PC-3 (cell line): ENCODE data around the gene ARL11. TPM values are rescaled to one million over a fixed set of nuclear protein-coding genes. Genes with fewer than 3 reads are reported as not detected.
"Not testable (repeated sequence)": the region's sequence is repeated elsewhere in the genome, so short reads cannot be mapped to it uniquely, and the experiment has no call there.

Source experiments
- ATAC-seq: fragments of 200-7000 bp; cut with Tn5 transposase; 2 replicates; pipeline ENCODE4 v1.9.1; 2020; ENCODE audit warnings: mild to moderate bottlenecking, moderate library complexity
- BruUV-seq: library from RNA; stranded (reverse); fragments of 400-500 nt; replicated peaks from 2 replicates; lab custom pipeline; 2021; lab: Mats Ljungman, UMichigan
- CTCF ChIA-PET: fragments of 300-600 bp; sonication (Branson Sonifier 250); formaldehyde crosslinking; loops from one replicate; lab custom pipeline; 2022; ENCODE audit warnings: antibody characterized with exemption; lab: Charles Lee
- POLR2A ChIA-PET: fragments of 300-600 bp; sonication (Branson Sonifier 250); formaldehyde crosslinking; loops from one replicate; lab custom pipeline; 2022; ENCODE audit warnings: antibody characterized with exemption; ENCODE audit not compliant: unreplicated experiment; lab: Charles Lee
- DNase-seq: peaks from one replicate; pipeline ENCODE4 v3.0.0-alpha.2; 2015
- H2AFZ ChIP-seq: fragments of 300-600 bp; sonication (generic); 2 replicates; pipeline ENCODE4 v1.6.0; 2016; ENCODE audit warnings: antibody characterized with exemption, low read length
- H3F3A ChIP-seq: fragments of 300-600 bp; sonication (generic); one replicate; pipeline ENCODE4 v1.6.0; 2017; ENCODE audit warnings: antibody characterized with exemption, low read length, control low read depth, mild to moderate bottlenecking; ENCODE audit not compliant: unreplicated experiment
- H3K27ac ChIP-seq: fragments of 300-600 bp; sonication (generic); 2 replicates; pipeline ENCODE4 v1.5.1; 2016; ENCODE audit warnings: mild to moderate bottlenecking, low read length
- H3K27me3 ChIP-seq: fragments of 300-600 bp; sonication (generic); 2 replicates; pipeline ENCODE4 v1.6.1; 2016; ENCODE audit warnings: low read length, mixed read lengths
- H3K36me3 ChIP-seq: fragments of 300-600 bp; sonication (generic); 2 replicates; pipeline ENCODE4 v1.6.1; 2016; ENCODE audit warnings: low read depth, mixed run types, low read length, mixed read lengths
- H3K4me1 ChIP-seq: fragments of 300-600 bp; sonication (generic); 2 replicates; pipeline ENCODE4 v1.5.1; 2016; ENCODE audit warnings: low read length; ENCODE audit not compliant: insufficient read depth
- H3K4me2 ChIP-seq: fragments of 300-600 bp; sonication (generic); 2 replicates; pipeline ENCODE4 v1.6.0; 2016; ENCODE audit warnings: low read length
- H3K4me3 ChIP-seq: fragments of 300-600 bp; sonication (generic); 2 replicates; pipeline ENCODE4 v1.5.1; 2016; ENCODE audit warnings: mild to moderate bottlenecking, low read length, mixed read lengths
- H3K79me2 ChIP-seq: fragments of 300-600 bp; sonication (generic); 2 replicates; pipeline ENCODE4 v1.6.1; 2017; ENCODE audit warnings: low read length, mixed read lengths
- H3K9ac ChIP-seq: fragments of 300-600 bp; sonication (generic); 2 replicates; pipeline ENCODE4 v1.6.0; 2016; ENCODE audit warnings: mild to moderate bottlenecking, low read length
- H3K9me2 ChIP-seq: fragments of 300-600 bp; sonication (generic); replicated peaks from 2 replicates; pipeline ENCODE4 v1.6.1; 2016; ENCODE audit warnings: mixed run types, low read length, mixed read lengths
- H3K9me3 ChIP-seq: fragments of 300-600 bp; sonication (generic); 2 replicates; pipeline ENCODE4 v1.6.1; 2016; ENCODE audit warnings: low read length, mixed read lengths
- H4K20me1 ChIP-seq: fragments of 300-600 bp; sonication (generic); 2 replicates; pipeline ENCODE4 v1.6.1; 2016; ENCODE audit warnings: low read length, mixed read lengths
- EZH2 ChIP-seq: fragments of 300-600 bp; sonication (generic); IDR thresholded peaks from one replicate; pipeline ENCODE4 v1.6.1; 2017; ENCODE audit warnings: antibody characterized with exemption, mild to moderate bottlenecking, low read length; ENCODE audit not compliant: unreplicated experiment
- EZH2phosphoT487 ChIP-seq: fragments of 300-600 bp; sonication (generic); IDR thresholded peaks from 2 replicates; pipeline ENCODE4 v1.6.1; 2018; ENCODE audit warnings: mild to moderate bottlenecking, antibody characterized with exemption, low read length, borderline replicate concordance
- intact Hi-C: fragments of 100-400 bp; cut with micrococcal nuclease; formaldehyde crosslinking; loops from 2 replicates; pipeline ENCODE4 v1.9.0; 2023
- total RNA-seq: library from RNA; depleted of rRNA; stranded (reverse); fragments of >200 nt; gene quantifications from 2 replicates; pipeline ENCODE4 v1.2.3, GENCODE V29; 2014
- TF ChIP-seq, protein P1 (sequence below): fragments of 300-600 bp; sonication (generic); conservative IDR thresholded peaks from 2 replicates; pipeline ENCODE4 v1.5.1; 2017; ENCODE audit warnings: antibody characterized with exemption, low read depth, mild to moderate bottlenecking, low read length

ARL11 gene
- total RNA-seq, 1 experiment from 2014 or later, result not detected

DNA sequence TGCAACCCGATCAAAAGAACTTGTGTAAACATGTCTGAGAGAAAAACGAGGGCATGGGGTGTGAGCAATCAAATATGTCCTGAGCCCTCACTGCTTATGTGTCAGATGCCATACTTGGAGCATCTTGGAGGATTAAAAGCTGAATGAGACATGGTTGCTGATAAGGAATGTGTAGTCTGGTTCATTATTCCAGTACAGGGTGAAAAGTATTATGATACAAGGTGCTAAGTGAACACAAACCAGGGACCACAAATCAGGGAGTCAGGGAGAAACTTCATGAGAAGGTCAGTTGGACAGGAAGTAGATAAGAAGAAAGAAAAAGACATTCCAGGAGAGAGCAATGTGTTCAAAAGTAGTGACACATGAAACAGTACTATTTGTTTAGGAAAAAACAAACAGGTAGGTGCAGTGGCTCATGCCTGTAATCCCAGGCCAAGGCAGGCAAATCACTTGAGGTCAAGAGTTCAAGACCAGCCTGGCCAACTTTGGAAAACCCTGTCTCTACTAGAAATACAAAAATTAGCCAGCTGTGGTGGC, 40.9 kb upstream of the ARL11 start:
- Histone ChIP-seq H3F3A (no peaks in the 10 kb centered on the region), H2AFZ (0 out of 2 replicates have a peak overlapping the region, but pooled peaks have one; percentile 28), H3K9me3 (no peaks in the 10 kb centered on the region), H4K20me1 (no peaks in the 10 kb centered on the region), H3K9ac (no peak overlapping the region), H3K4me1 (peaks cover 27% of the 10 kb centered on the region), H3K36me3 (no peaks in the 10 kb centered on the region), H3K9me2 (no peaks in the 10 kb centered on the region), H3K27me3 (no peaks in the 10 kb centered on the region), H3K79me2 (peaks cover 16% of the 10 kb centered on the region; the same call in 1 of the 2 replicates), H3K4me3 (no peak overlapping the region), H3K27ac (peak overlapping the region; percentile 13), H3K4me2 (peak overlapping the region; percentile 89; the same call in 1 of the 2 replicates)
- ATAC-seq (0 out of 2 replicates have a peak, but pooled peaks have one; percentile 14), DNase-seq (peak; percentile 29)
- intact Hi-C loops, result no loop called here
- POLR2A ChIA-PET, result no interaction called here
- BruUV-seq, result no TSS peak
- TF ChIP-seq EZH2 (no peak), EZH2phosphoT487 (no peak)
- CTCF ChIA-PET, result no interaction called here

DNA sequence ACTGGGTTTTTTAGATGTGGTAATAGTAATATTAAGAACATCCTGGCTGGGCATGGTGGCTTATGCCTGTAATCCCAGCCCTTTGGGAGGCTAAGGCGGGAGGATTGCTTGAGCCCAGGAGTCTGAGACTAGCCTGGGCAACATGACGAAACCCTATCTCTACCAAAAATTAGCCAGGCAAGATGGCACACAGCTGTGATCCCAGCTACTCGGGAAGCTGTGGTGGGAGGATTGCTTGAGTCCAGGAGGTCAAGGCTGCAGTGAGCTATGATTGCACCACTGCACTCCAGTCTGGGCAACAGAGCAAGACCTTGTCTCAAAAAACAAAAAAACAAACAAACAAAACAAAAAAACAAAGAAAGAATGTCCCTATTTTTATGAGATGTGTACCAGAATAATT, 37.6 kb upstream of the ARL11 start:
- DNase-seq, H3K9me2 ChIP-seq, H3K4me3 ChIP-seq, ATAC-seq, H3K27me3 ChIP-seq, H3K36me3 ChIP-seq, H3F3A ChIP-seq, CTCF ChIA-PET, H3K27ac ChIP-seq, H4K20me1 ChIP-seq, H3K9ac ChIP-seq, H3K4me2 ChIP-seq, H3K79me2 ChIP-seq, intact Hi-C loops, H3K9me3 ChIP-seq, H2AFZ ChIP-seq, BruUV-seq: not testable (repeated sequence)
- H3K4me1 ChIP-seq, result peaks cover 22% of the 10 kb centered on the region
- POLR2A ChIA-PET, result interaction anchor here (0.6 kb wide), 1 partner anchor 13 kb away, joined by 6 read pairs; no protein-coding TSS in a partner anchor

DNA sequence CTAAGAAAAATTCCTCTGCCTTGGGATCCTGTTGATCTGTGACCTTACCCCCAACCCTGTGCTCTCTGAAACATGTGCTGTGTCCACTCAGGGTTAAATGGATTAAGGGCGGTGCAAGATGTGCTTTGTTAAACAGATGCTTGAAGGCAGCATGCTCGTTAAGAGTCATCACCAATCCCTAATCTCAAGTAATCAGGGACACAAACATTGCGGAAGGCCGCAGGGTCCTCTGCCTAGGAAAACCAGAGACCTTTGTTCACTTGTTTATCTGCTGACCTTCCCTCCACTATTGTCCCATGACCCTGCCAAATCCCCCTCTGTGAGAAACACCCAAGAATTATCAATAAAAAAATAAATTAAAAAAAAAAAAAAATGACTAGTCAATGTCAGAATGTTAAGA, 34.4 kb upstream of the ARL11 start:
- H3K9ac ChIP-seq, POLR2A ChIA-PET, BruUV-seq, H3K36me3 ChIP-seq, ATAC-seq, H3K9me3 ChIP-seq, H3K9me2 ChIP-seq, H3K27ac ChIP-seq, H3K79me2 ChIP-seq, DNase-seq, H3K27me3 ChIP-seq, CTCF ChIA-PET, H4K20me1 ChIP-seq, H3K4me1 ChIP-seq, H3F3A ChIP-seq, intact Hi-C loops, H3K4me2 ChIP-seq, H3K4me3 ChIP-seq, H2AFZ ChIP-seq: not testable (repeated sequence)

DNA sequence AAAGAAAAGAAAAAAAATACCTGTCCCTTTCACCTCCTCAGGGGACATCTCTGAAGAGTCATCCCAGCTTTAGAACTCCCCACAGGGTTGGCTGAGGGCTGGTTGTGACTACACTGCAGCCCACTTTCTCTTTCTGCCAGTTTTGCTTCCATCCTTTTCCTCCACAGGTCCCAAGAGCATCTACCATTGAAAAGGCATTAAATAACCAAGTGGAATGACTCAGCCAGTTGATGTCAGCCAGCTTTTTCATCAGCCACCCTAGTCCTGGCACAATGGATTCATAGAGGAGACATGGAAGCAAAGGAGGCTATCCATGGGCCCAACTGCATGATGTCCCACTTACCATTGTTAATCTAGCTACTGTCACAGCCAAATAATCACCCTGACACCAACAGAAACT, 33.7 kb upstream of the ARL11 start:
- no peaks in the 10 kb centered on the region for H3F3A ChIP-seq
- no peak for ATAC-seq
- POLR2A ChIA-PET, result no interaction called here
- DNase-seq, result no peak
- H3K9me3 ChIP-seq, result no peaks in the 10 kb centered on the region
- no peaks in the 10 kb centered on the region for H3K79me2 ChIP-seq
- no peak overlapping the region for H3K27ac ChIP-seq
- no peak overlapping the region for H3K4me2 ChIP-seq
- H3K4me1 ChIP-seq, result no peaks in the 10 kb centered on the region
- H3K9me2 ChIP-seq, result no peaks in the 10 kb centered on the region
- no peaks in the 10 kb centered on the region for H3K27me3 ChIP-seq
- H2AFZ ChIP-seq, result no peak overlapping the region
- intact Hi-C loops, result no loop called here
- H4K20me1 ChIP-seq, result no peaks in the 10 kb centered on the region
- CTCF ChIA-PET, result no interaction called here
- no peak overlapping the region for H3K4me3 ChIP-seq
- BruUV-seq, result no TSS peak
- no peak overlapping the region for H3K9ac ChIP-seq
- H3K36me3 ChIP-seq, result no peaks in the 10 kb centered on the region
- TF ChIP-seq EZH2phosphoT487, result no peak
- TF ChIP-seq EZH2, result no peak
- TF ChIP-seq, protein P1, sequence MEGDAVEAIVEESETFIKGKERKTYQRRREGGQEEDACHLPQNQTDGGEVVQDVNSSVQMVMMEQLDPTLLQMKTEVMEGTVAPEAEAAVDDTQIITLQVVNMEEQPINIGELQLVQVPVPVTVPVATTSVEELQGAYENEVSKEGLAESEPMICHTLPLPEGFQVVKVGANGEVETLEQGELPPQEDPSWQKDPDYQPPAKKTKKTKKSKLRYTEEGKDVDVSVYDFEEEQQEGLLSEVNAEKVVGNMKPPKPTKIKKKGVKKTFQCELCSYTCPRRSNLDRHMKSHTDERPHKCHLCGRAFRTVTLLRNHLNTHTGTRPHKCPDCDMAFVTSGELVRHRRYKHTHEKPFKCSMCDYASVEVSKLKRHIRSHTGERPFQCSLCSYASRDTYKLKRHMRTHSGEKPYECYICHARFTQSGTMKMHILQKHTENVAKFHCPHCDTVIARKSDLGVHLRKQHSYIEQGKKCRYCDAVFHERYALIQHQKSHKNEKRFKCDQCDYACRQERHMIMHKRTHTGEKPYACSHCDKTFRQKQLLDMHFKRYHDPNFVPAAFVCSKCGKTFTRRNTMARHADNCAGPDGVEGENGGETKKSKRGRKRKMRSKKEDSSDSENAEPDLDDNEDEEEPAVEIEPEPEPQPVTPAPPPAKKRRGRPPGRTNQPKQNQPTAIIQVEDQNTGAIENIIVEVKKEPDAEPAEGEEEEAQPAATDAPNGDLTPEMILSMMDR, result no peak
